ENCODE results near the gene WAPL.

DNA sequence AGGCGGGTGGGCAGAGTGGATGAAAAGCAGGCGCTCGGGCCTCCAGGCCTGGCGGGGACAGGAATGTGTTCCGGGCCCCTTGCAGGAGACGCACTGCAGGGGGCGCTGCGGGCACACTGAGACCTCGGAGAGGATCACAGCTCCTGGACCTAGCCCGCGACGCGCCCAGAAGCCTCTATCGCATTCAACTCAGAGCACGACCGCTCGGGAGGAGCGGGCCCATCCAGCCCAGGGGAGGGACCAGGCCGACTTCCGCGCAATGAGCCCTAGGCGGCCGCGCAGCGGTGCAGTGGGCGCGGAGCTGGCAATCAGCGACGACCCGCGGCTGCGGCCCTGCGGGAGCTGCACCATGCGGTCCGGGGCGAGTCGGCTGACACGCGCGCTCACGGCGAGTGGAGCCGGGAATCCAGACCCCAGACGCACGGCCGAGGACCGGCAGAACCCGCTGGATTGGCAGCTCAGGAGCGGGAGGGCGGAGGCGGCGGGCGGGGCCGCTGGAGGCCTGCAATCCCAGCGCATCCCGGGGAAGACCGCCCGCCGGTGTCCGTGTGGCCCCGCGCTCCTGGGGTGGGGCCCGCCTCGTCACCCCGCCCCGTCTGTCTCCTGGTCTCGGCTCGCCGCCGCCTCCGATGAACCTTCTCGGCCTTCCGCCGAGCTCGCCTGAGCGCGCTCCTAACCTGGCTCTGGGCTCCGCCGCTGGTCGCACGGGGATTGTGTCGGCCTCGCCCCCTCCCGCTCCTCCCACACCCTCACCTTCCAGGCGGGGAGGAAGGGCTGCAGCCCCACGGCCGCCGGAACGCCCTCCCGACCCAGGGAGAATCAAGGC is 121.5 kb downstream of the WAPL start:
- TF ChIP-seq POLR2A (IDR thresholded peaks at IDR 0.05; ENCODE audit: low read length) (peak; percentile 60), MAZ (IDR thresholded peaks at IDR 0.05; ENCODE audit: borderline replicate concordance, low read depth, low read length) (no peak)

All from A549 (cell line).